ENCODE results near the gene EXOC6. TPM values are rescaled to one million over a fixed set of nuclear protein-coding genes. Genes with fewer than 3 reads are reported as not detected.

Gene EXOC6
- total RNA-seq, 4 donors from 2014 or later, result 14.4 to 22.4 (median 16.8) TPM

- ATAC-seq, result no peak
- no peak overlapping the region for H3K4me3 ChIP-seq
- H3K27me3 ChIP-seq, result peaks cover 100% of the 10 kb centered on the region
- peaks cover 2 to 68% (median 27%) of the 10 kb centered on the region in 3 donors for H3K4me1 ChIP-seq
- TF ChIP-seq EP300 (IDR thresholded peaks at IDR 0.05) (no peak), POLR2A (IDR thresholded peaks at IDR 0.05) (no peak), CTCF (IDR thresholded peaks at IDR 0.05) (no peak), POLR2AphosphoS5 (IDR thresholded peaks at IDR 0.05) (no peak)
- no peak overlapping the region for H3K27ac ChIP-seq
- H3K36me3 ChIP-seq, result no peaks in the 10 kb centered on the region
- no peaks in the 10 kb centered on the region for H3K9me3 ChIP-seq
- 64 to 94% methylated on average over 3 to 4 of the region's 5 CpGs for WGBS, 2 donors (ENCODE audit: low coverage in 1 of 2)
Observed at GRCh38 chr10:93070378-93071176, 222.3 kb downstream of the EXOC6 start.

- WGBS, 2 donors (ENCODE audit: low coverage in 1 of 2), result 46 to 68% methylated on average over 4 to 7 of the region's 7 CpGs
- Histone ChIP-seq H3K9me3 (no peaks in the 10 kb centered on the region), H3K27ac (no peak overlapping the region), H3K4me3 (no peak overlapping the region), H3K4me1 (peaks cover 2 to 62% (median 27%) of the 10 kb centered on the region in 3 donors), H3K36me3 (no peaks in the 10 kb centered on the region), H3K27me3 (peaks cover 100% of the 10 kb centered on the region)
- ATAC-seq, result no peak
- TF ChIP-seq POLR2AphosphoS5 (IDR thresholded peaks at IDR 0.05), result no peak
- no peak for TF ChIP-seq POLR2A (IDR thresholded peaks at IDR 0.05)
- TF ChIP-seq EP300 (IDR thresholded peaks at IDR 0.05), result no peak
- no peak for TF ChIP-seq CTCF (IDR thresholded peaks at IDR 0.05)
Observed at GRCh38 chr10:93071177-93071472, 222.8 kb downstream of the EXOC6 start.

- no peak for ATAC-seq
- peak overlapping the region; percentile 1 to 45 for H3K4me3 ChIP-seq
- H3K27me3 ChIP-seq, result peaks cover 98% of the 10 kb centered on the region
- TF ChIP-seq EP300 (IDR thresholded peaks at IDR 0.05) (no peak), CTCF (IDR thresholded peaks at IDR 0.05) (no peak), POLR2A (IDR thresholded peaks at IDR 0.05) (no peak), POLR2AphosphoS5 (IDR thresholded peaks at IDR 0.05) (no peak)
- no peaks in the 10 kb centered on the region for H3K9me3 ChIP-seq
- H3K4me1 ChIP-seq, result peaks cover 2 to 59% (median 27%) of the 10 kb centered on the region in 3 donors
- no peak overlapping the region for H3K27ac ChIP-seq
- H3K36me3 ChIP-seq, result no peaks in the 10 kb centered on the region
- WGBS, 2 donors (ENCODE audit: low coverage in 1 of 2), result 7 to 20% methylated on average over 1 to 3 of the region's 37 CpGs
Observed at GRCh38 chr10:93071674-93072224, 223.4 kb downstream of the EXOC6 start.

- Histone ChIP-seq H3K4me1 (peaks cover 2 to 59% (median 27%) of the 10 kb centered on the region in 3 donors), H3K27me3 (peaks cover 95% of the 10 kb centered on the region), H3K36me3 (no peaks in the 10 kb centered on the region), H3K27ac (no peak overlapping the region), H3K4me3 (peak overlapping the region; percentile 1 to 45), H3K9me3 (no peaks in the 10 kb centered on the region)
- WGBS, 2 donors (ENCODE audit: low coverage in 1 of 2), result 0% methylated on average over 10 of the region's 27 CpGs; no CpG with 5 or more reads in 1 of the 2 donors
- ATAC-seq, result no peak
- TF ChIP-seq EP300 (IDR thresholded peaks at IDR 0.05) (no peak), POLR2AphosphoS5 (IDR thresholded peaks at IDR 0.05) (no peak), CTCF (IDR thresholded peaks at IDR 0.05) (no peak), POLR2A (IDR thresholded peaks at IDR 0.05) (no peak)
Observed at GRCh38 chr10:93072225-93072712, 223.9 kb downstream of the EXOC6 start.
